ENCODE results near the gene AFG3L2.

Gene AFG3L2

DNA sequence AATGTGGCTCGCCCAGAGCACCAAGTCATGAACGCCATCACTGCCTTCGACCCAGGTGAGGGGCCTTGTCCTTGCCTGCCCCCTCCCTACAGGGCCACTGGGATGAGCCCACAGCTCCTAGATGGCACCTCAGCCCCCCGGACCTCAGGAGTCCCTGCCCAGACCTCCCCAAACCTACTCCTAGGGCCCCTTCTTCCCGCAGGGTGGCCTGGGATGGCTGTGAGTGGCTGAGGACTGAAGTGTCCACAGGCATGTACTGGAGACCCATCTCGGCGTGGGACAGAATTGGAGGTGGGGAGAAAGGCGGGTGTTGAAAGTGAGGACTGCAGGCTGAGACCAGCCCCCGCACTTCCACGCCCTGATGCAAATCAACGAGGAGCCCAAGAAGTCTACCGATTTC, 71.8 kb downstream of the AFG3L2 start:
- no peak overlapping the region for H3K9ac ChIP-seq (ENCODE audit: insufficient read length)
- DNase-seq (ENCODE audit: low read depth, low spot score) = no peak
- H3K36me3 ChIP-seq (ENCODE audit: insufficient read depth, low read length) = peaks cover 10% of the 10 kb centered on the region
- no peaks in the 10 kb centered on the region for H3K9me3 ChIP-seq (ENCODE audit: low read depth, low read length)
- no peak for TF ChIP-seq FOXP2 (optimal IDR thresholded peaks at IDR 0.05; ENCODE audit: control extremely low read depth, extremely low read length, insufficient read depth)
- no peak for TF ChIP-seq EZH2 (IDR thresholded peaks at IDR 0.05)
- no peak for TF ChIP-seq POLR2AphosphoS5 (IDR thresholded peaks at IDR 0.05; ENCODE audit: borderline replicate concordance, low read depth, low read length)
- H3K4me3 ChIP-seq = no peak overlapping the region
- no peak overlapping the region for H3K27ac ChIP-seq

DNA sequence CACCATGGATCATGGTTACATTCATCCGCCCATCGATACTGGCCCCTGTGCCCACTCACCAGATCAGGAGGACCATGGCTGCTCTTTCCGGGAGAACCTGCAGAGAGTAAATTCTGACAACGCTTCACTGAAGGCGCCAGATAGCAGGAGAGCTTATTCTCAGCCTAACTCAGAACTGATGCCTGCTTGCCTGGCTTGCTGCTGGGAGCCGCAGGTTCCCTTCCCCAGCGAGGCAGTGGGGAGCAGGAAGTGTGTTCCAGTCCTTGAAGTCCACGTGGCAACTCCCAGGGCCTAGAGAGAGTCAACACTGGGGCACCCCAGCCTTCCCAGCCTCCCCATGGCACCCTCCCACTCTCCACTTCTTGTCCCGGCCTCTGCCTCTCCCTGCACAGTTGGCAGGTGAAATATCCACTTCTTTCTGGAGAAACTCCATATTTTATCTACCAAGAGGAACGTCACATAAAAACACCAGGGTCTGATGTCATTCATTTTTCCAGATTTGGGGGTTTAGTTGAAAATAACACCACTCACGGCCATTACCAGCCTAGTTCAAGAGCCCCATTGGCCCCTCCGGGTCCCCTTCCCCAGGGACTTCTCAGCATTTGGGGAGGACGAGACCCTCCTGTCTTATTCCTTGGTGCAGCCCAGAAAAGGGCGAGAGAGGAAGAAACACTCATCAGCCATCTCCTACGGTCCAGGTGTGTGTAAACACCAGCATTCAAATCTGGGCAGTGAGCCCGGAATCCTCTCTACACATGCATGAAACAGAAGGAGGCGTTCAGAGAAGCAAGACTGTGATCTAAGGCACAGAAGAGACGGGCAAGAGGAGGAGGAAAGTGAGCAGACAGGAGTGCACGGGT, 72.4 kb downstream of the AFG3L2 start:
- Histone ChIP-seq H3K9me3 (ENCODE audit: low read depth, low read length) (no peaks in the 10 kb centered on the region), H3K4me3 (no peak overlapping the region), H3K27ac (no peak overlapping the region), H3K36me3 (ENCODE audit: insufficient read depth, low read length) (peaks cover 3% of the 10 kb centered on the region), H3K9ac (ENCODE audit: insufficient read length) (no peak overlapping the region)
- TF ChIP-seq FOXP2 (optimal IDR thresholded peaks at IDR 0.05; ENCODE audit: control extremely low read depth, extremely low read length, insufficient read depth) = no peak
- no peak for TF ChIP-seq EZH2 (IDR thresholded peaks at IDR 0.05)
- TF ChIP-seq POLR2AphosphoS5 (IDR thresholded peaks at IDR 0.05; ENCODE audit: borderline replicate concordance, low read depth, low read length) = no peak
- no peak for DNase-seq (ENCODE audit: low read depth, low spot score)

DNA sequence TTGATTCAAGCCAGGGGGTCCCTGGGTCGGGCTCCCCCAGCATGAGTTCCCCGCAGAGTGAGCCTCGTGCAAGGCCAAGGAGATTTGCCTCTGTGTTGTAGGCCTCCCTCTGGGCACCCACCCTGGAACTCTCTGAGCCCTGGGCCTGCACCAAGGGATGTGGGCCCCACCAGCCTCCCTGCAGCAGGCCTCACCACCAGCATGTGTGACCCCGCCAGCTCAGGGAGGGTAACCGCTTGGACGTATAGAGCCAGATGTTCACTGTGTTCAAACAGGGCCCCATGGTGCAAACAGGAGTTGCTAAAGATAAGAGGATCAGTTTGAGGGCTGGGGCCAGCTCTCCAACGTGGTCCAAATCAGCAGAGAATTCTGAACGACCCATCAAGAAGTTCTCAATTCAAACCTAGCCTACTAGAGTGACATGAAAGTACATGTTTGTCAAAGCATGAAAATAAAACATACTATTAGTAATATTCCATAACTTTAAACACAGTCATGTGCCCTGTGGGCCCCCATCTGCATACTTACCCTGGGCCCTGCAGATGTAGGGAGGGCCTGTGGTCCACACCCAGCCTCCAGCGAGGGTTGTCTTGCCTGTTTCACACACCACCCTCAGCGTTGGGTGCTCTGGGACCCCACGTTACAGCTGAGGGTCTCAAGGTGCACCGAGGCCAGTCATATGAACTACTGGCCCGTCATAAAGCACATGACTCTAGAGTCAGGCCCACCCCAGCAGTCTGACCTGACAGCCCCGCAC, 74.5 kb downstream of the AFG3L2 start:
- TF ChIP-seq EZH2 (IDR thresholded peaks at IDR 0.05) = no peak
- no peak for TF ChIP-seq POLR2AphosphoS5 (IDR thresholded peaks at IDR 0.05; ENCODE audit: borderline replicate concordance, low read depth, low read length)
- TF ChIP-seq FOXP2 (optimal IDR thresholded peaks at IDR 0.05; ENCODE audit: control extremely low read depth, extremely low read length, insufficient read depth) = no peak
- no peaks in the 10 kb centered on the region for H3K36me3 ChIP-seq (ENCODE audit: insufficient read depth, low read length)
- H3K9me3 ChIP-seq (ENCODE audit: low read depth, low read length) = no peaks in the 10 kb centered on the region
- no peak for DNase-seq (ENCODE audit: low read depth, low spot score)
- no peak overlapping the region for H3K4me3 ChIP-seq
- no peak overlapping the region for H3K27ac ChIP-seq
- no peak overlapping the region for H3K9ac ChIP-seq (ENCODE audit: insufficient read length)

DNA sequence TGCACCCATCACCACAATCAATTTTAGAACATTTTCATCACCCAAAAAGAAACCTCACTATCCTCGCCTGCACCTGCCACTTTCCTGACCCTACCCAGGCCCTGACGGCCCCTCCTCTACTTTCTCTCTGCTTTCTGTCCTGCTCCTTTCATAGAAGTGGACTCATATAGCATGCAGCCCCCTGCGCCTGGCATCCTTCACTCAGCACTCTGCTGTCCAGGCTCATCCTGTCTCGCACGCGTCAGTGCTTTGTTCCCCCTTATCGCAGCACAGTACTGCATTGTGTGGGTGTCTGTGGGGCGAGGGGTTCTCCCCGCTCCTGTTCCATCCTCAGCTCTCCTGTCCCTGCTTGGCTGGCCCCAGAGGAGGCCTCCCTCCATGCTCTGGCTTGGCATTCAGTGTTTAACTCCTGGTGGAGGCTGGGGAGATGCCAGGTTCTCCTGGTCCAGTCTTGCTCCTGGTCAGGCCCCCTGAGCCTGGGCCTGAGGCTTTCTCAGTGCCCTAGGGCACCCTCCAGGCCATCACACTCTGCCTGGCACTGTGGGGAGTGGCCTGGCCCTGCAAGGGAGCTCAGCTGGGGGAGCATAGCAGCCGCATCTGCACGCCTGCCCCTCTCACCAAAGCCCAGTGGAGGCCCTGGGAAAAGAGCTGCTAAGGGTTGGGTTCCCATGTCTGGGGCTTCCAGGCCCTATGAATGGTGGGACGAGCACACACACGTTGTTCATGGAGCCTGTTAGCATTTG, 75.6 kb downstream of the AFG3L2 start:
- DNase-seq (ENCODE audit: low read depth, low spot score) = no peak
- TF ChIP-seq FOXP2 (optimal IDR thresholded peaks at IDR 0.05; ENCODE audit: control extremely low read depth, extremely low read length, insufficient read depth) (no peak), POLR2AphosphoS5 (IDR thresholded peaks at IDR 0.05; ENCODE audit: borderline replicate concordance, low read depth, low read length) (no peak), EZH2 (IDR thresholded peaks at IDR 0.05) (no peak)
- Histone ChIP-seq H3K9ac (ENCODE audit: insufficient read length) (no peak overlapping the region), H3K27ac (no peak overlapping the region), H3K9me3 (ENCODE audit: low read depth, low read length) (no peaks in the 10 kb centered on the region), H3K4me3 (no peak overlapping the region), H3K36me3 (ENCODE audit: insufficient read depth, low read length) (no peaks in the 10 kb centered on the region)

DNA sequence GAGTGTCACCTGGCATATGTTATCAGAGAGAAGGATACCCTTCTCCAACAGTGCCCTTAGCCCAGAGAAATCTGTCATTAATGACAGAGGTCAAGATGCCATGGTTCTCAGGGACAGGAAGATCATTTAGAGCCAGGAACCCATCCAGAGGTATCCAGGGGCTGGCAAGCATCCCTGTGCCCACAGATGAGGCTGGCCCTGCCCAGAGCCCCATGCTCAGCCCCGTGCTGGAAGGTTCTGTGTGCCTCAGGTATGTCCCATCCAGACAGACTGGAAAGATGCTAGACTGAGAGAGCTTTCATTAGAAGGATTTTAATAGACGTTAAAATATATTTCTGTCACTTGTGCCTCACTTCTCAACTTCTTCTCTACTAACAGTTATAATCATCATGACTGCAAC, 77.2 kb downstream of the AFG3L2 start:
- Histone ChIP-seq H3K27ac (peak overlapping the region; percentile 91), H3K4me3 (no peak overlapping the region), H3K9me3 (ENCODE audit: low read depth, low read length) (no peaks in the 10 kb centered on the region), H3K9ac (ENCODE audit: insufficient read length) (no peak overlapping the region), H3K36me3 (ENCODE audit: insufficient read depth, low read length) (no peaks in the 10 kb centered on the region)
- DNase-seq (ENCODE audit: low read depth, low spot score) = no peak
- TF ChIP-seq FOXP2 (optimal IDR thresholded peaks at IDR 0.05; ENCODE audit: control extremely low read depth, extremely low read length, insufficient read depth) (no peak), POLR2AphosphoS5 (IDR thresholded peaks at IDR 0.05; ENCODE audit: borderline replicate concordance, low read depth, low read length) (no peak), EZH2 (IDR thresholded peaks at IDR 0.05) (no peak)

DNA sequence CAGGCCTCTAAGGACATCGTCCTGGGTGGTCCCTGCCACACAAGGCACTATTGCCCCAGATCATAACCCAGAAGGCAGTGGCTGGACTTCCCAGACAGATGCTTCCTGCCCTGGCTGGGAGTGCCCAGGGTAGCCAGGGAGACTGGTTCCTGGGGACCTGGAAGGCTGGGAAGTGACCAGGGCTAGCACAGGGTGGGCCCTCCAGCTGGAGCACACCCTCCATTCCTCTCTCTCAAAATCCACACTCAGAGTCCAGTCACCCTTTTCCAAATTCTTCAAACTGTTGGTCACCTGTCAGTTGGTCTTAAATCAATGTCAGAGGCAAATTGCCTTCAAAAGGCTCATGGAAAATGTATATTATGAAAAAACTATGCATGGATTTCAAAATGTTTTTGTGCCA, 80.6 kb downstream of the AFG3L2 start:
- no peak for DNase-seq (ENCODE audit: low read depth, low spot score)
- no peaks in the 10 kb centered on the region for H3K9me3 ChIP-seq (ENCODE audit: low read depth, low read length)
- no peak overlapping the region for H3K4me3 ChIP-seq
- no peak overlapping the region for H3K9ac ChIP-seq (ENCODE audit: insufficient read length)
- no peaks in the 10 kb centered on the region for H3K36me3 ChIP-seq (ENCODE audit: insufficient read depth, low read length)
- H3K27ac ChIP-seq = no peak overlapping the region
- no peak for TF ChIP-seq POLR2AphosphoS5 (IDR thresholded peaks at IDR 0.05; ENCODE audit: borderline replicate concordance, low read depth, low read length)

DNA sequence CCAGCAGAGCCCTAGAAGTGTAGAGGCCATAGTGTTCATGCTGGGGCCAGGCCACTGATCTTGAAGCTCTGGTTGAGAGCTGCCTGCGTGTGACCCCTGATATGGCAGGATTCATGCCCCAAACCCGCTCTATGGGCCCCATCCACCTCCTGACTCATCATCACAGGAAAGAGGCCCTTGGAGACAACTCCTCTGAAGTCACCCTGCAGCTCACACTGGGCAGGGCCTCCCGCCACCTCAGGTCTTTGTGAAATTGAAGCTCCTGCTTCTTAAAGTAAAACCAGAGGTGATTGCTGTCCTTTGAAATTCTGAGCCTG, 81.0 kb downstream of the AFG3L2 start:
- Histone ChIP-seq H3K27ac (no peak overlapping the region), H3K9ac (ENCODE audit: insufficient read length) (no peak overlapping the region), H3K36me3 (ENCODE audit: insufficient read depth, low read length) (no peaks in the 10 kb centered on the region), H3K9me3 (ENCODE audit: low read depth, low read length) (no peaks in the 10 kb centered on the region), H3K4me3 (no peak overlapping the region)
- no peak for TF ChIP-seq POLR2AphosphoS5 (IDR thresholded peaks at IDR 0.05; ENCODE audit: borderline replicate concordance, low read depth, low read length)
- no peak for TF ChIP-seq FOXP2 (optimal IDR thresholded peaks at IDR 0.05; ENCODE audit: control extremely low read depth, extremely low read length, insufficient read depth)
- no peak for TF ChIP-seq EZH2 (IDR thresholded peaks at IDR 0.05)
- no peak for DNase-seq (ENCODE audit: low read depth, low spot score)

DNA sequence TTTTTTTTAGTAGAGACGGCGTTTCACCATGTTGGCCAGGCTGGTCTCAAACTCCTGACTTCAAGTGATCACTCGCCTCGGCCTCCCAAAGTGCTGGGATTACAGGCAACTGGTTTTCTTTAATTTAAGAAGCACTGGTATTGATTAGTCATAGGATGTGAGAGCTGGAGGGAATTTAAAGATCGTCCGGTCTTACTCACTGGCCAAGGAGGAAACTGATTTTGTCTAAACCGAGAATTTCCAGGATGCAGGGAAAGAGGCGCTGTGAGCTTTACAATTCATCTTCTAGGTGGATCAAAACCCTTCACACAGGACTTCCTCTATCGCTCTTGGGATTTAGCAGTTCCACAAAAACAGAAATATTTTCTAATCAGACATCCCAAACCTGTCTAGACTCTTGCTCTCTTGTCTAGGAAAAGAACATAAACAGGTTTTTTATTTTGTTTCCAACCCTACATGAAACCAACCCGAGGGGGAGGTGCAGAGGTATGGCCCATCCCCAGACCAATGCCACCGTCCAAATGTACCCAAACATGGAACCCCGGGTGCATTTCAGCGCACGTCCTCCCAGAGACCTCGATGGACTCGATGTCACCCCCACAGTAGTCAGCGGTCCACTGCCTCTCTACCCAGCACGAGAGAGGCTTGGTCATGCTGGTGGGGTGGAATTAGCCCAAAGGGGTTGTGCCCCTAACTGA, 81.5 kb downstream of the AFG3L2 start:
- TF ChIP-seq EZH2 (IDR thresholded peaks at IDR 0.05) (no peak), POLR2AphosphoS5 (IDR thresholded peaks at IDR 0.05; ENCODE audit: borderline replicate concordance, low read depth, low read length) (no peak), FOXP2 (optimal IDR thresholded peaks at IDR 0.05; ENCODE audit: control extremely low read depth, extremely low read length, insufficient read depth) (no peak)
- no peak for DNase-seq (ENCODE audit: low read depth, low spot score)
- H3K9ac ChIP-seq (ENCODE audit: insufficient read length) = no peak overlapping the region
- no peaks in the 10 kb centered on the region for H3K36me3 ChIP-seq (ENCODE audit: insufficient read depth, low read length)
- no peak overlapping the region for H3K4me3 ChIP-seq
- H3K27ac ChIP-seq = no peak overlapping the region
- no peaks in the 10 kb centered on the region for H3K9me3 ChIP-seq (ENCODE audit: low read depth, low read length)

Measured in SK-N-MC (cell line).